Right renal cortex interstitium (tissue), 3 donors: Measurements from ENCODE around the gene PTPN21. TPM values are rescaled to one million over a fixed set of nuclear protein-coding genes. Genes with fewer than 3 reads are reported as not detected.

Experiments
- DNase-seq, 3 donors: peaks; one replicate each; pipeline ENCODE4 v3.0.0-alpha.2; 2013; ENCODE audit warnings: low read depth in 3 of 3, low spot score in 2 of 3
- polyA plus RNA-seq, 3 donors: library from polyadenylated mRNA; unstranded; fragments of 120-200 nt; gene quantifications; one replicate each; pipeline ENCODE4 v1.2.1, GENCODE V29; 2013; ENCODE audit not compliant: insufficient read length in 3 of 3

The PTPN21 gene
- polyA plus RNA-seq, 3 donors, result 35.5 to 38.7 (median 35.8) TPM

- DNase-seq, result no peak
These were observed 39.1 kb downstream of the PTPN21 start for GRCh38 chr14:88515499-88516221.

- no peak for DNase-seq
These were observed 47.6 kb downstream of the PTPN21 start for GRCh38 chr14:88507208-88507607.

- no peak for DNase-seq
These were observed 49.2 kb downstream of the PTPN21 start for GRCh38 chr14:88505621-88506020.

GRCh38 chr14:88504602-88505001, 50.2 kb downstream of the PTPN21 start:
- DNase-seq, result no peak

GRCh38 chr14:88503754-88504406, 50.9 kb downstream of the PTPN21 start:
- DNase-seq, result no peak

- no peak for DNase-seq
These were observed 52.1 kb downstream of the PTPN21 start for GRCh38 chr14:88502740-88503139.

GRCh38 chr14:88500611-88501010, 54.2 kb downstream of the PTPN21 start:
- no peak for DNase-seq

GRCh38 chr14:88499225-88499624, 55.6 kb downstream of the PTPN21 start:
- DNase-seq, result no peak

GRCh38 chr14:88496414-88496813, 58.4 kb downstream of the PTPN21 start:
- no peak for DNase-seq

- no peak for DNase-seq
These were observed 61.2 kb downstream of the PTPN21 start for GRCh38 chr14:88493392-88494185.

GRCh38 chr14:88492272-88493089, 62.3 kb downstream of the PTPN21 start:
- DNase-seq, result peak; percentile 29 to 58 (median 51)

GRCh38 chr14:88490168-88490567, 64.6 kb downstream of the PTPN21 start:
- DNase-seq, result no peak

- DNase-seq, result no peak
These were observed 65.9 kb downstream of the PTPN21 start for GRCh38 chr14:88488897-88489296.

GRCh38 chr14:88488081-88488480, 66.7 kb downstream of the PTPN21 start:
- DNase-seq, result no peak

- DNase-seq, result no peak
These were observed 72.3 kb downstream of the PTPN21 start for GRCh38 chr14:88482524-88482923.

- no peak for DNase-seq
These were observed 73.0 kb downstream of the PTPN21 start for GRCh38 chr14:88481794-88482193.

- DNase-seq, result no peak
These were observed 73.7 kb downstream of the PTPN21 start for GRCh38 chr14:88481059-88481458.

GRCh38 chr14:88479574-88479987, 75.2 kb downstream of the PTPN21 start:
- DNase-seq, result no peak

GRCh38 chr14:88478931-88479330, 75.9 kb downstream of the PTPN21 start:
- no peak for DNase-seq

GRCh38 chr14:88477513-88478250, 77.1 kb downstream of the PTPN21 start:
- DNase-seq, result no peak
